ENCODE measurements around the gene SHISA6. TPM values are rescaled to one million over a fixed set of nuclear protein-coding genes. Genes with fewer than 3 reads are reported as not detected.

The SHISA6 gene
- total RNA-seq = 1.2 TPM

DNA sequence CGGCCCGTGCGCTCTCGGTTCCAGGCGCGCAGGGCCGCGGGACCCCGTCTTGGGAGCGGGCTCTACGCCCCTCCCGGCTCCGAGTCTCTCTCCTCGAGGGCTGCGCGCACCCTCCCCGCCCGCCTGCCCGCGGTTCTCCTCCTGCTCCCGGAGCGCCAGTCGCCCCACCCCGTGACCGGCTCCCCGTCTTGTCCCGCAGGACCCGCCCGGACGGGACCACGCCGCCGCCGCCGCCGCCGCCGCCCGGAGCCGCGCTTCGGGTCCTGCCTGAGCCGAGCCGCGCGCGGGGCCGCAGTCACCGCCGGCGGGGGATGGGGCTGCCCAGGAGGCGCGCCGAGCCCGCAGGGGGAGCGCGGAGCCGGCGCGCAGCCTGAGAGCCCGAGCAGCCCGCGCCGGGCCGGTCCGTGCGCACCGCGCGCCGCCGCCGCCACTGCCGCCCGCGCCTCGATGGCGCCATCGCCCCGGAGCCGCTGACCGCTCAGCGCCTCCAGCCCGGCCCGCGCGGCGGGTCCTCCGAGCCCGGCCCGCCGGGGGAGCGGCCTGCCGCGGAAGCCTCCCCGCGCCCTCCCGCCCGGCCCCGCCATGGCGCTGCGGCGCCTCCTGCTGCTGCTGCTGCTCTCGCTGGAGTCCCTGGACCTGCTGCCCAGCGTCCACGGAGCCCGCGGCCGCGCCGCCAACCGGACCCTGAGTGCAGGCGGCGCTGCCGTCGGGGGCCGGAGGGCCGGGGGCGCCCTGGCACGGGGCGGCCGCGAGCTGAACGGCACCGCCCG is at the start of gene SHISA6:
Gene SHISA6 (plus strand): TSS at position 373 of the 770 bp plus-strand sequence.

GRCh38 chr17:11598274-11599221 is 357.5 kb downstream of the SHISA6 start, which contains the start of gene DNAH9:
Gene DNAH9, plus strand, starts transcription at chr17:11598470. Its CDS starts 29 bp downstream, at chr17:11598499.

